ENCODE data around the gene PLD6.
A peak's percentile ranks its signal among the peaks of the same experiment; 100 is the strongest.

PLD6 gene

GRCh38 chr17:17204635-17205231 is 1.4 kb downstream of the PLD6 start:
- H3K4me3 ChIP-seq (ENCODE audit: low read length, poor library complexity, severe bottlenecking) = peak overlapping the region; percentile 92
- peak overlapping the region; percentile 87 for H3K9ac ChIP-seq (ENCODE audit: low read depth, low read length, poor library complexity, severe bottlenecking)

GRCh38 chr17:17204041-17204591 is 2.0 kb downstream of the PLD6 start:
- Histone ChIP-seq H2AFZ (ENCODE audit: low read length) (no peak overlapping the region), H3K36me3 (ENCODE audit: insufficient read depth, low read length) (peaks cover 6% of the 10 kb centered on the region; the same call in 1 of the 2 replicates), H3K79me2 (ENCODE audit: insufficient read depth, low read length) (peaks cover 31% of the 10 kb centered on the region; the same call in 1 of the 2 replicates), H4K20me1 (ENCODE audit: insufficient read depth, low read length, poor library complexity, severe bottlenecking) (peaks cover 28% of the 10 kb centered on the region), H3K9me2 (replicated peaks; ENCODE audit: low read depth, low read length) (no peaks in the 10 kb centered on the region), H3K4me2 (ENCODE audit: low read depth, low read length, poor library complexity, severe bottlenecking) (peak overlapping the region; percentile 88), H3F3A (ENCODE audit: low read depth) (peaks cover 12% of the 10 kb centered on the region), H3K9ac (ENCODE audit: low read depth, low read length, poor library complexity, severe bottlenecking) (peak overlapping the region; percentile 87), H3K27me3 (ENCODE audit: insufficient read depth, low read length, poor library complexity, severe bottlenecking) (no peaks in the 10 kb centered on the region), H3K9me3 (ENCODE audit: insufficient read depth, low read depth, low read length) (no peaks in the 10 kb centered on the region), H3K4me3 (ENCODE audit: low read length, poor library complexity, severe bottlenecking) (peak overlapping the region; percentile 92), H3K4me1 (ENCODE audit: insufficient read depth, low read length, poor library complexity, severe bottlenecking) (peaks cover 26% of the 10 kb centered on the region)
- TF ChIP-seq CTCF (conservative IDR thresholded peaks at IDR 0.05; ENCODE audit: low read length) (no peak), EZH2phosphoT487 (IDR thresholded peaks at IDR 0.05; ENCODE audit: borderline replicate concordance) (no peak)

More at GRCh38 chr17:17204635-17205231, 1.4 kb downstream of the PLD6 start:
- Histone ChIP-seq H3K4me1 (ENCODE audit: insufficient read depth, low read length, poor library complexity, severe bottlenecking) (peaks cover 26% of the 10 kb centered on the region), H4K20me1 (ENCODE audit: insufficient read depth, low read length, poor library complexity, severe bottlenecking) (peaks cover 28% of the 10 kb centered on the region), H3F3A (ENCODE audit: low read depth) (peaks cover 13% of the 10 kb centered on the region), H3K4me2 (ENCODE audit: low read depth, low read length, poor library complexity, severe bottlenecking) (peak overlapping the region; percentile 88), H3K79me2 (ENCODE audit: insufficient read depth, low read length) (peaks cover 31% of the 10 kb centered on the region; the same call in 1 of the 2 replicates), H3K36me3 (ENCODE audit: insufficient read depth, low read length) (peaks cover 6% of the 10 kb centered on the region; the same call in 1 of the 2 replicates), H3K9me3 (ENCODE audit: insufficient read depth, low read depth, low read length) (no peaks in the 10 kb centered on the region), H3K27me3 (ENCODE audit: insufficient read depth, low read length, poor library complexity, severe bottlenecking) (no peaks in the 10 kb centered on the region), H2AFZ (ENCODE audit: low read length) (peak overlapping the region; percentile 87; the same call in 1 of the 2 replicates), H3K9me2 (replicated peaks; ENCODE audit: low read depth, low read length) (no peaks in the 10 kb centered on the region)
- TF ChIP-seq CTCF (conservative IDR thresholded peaks at IDR 0.05; ENCODE audit: low read length) (no peak), EZH2phosphoT487 (IDR thresholded peaks at IDR 0.05; ENCODE audit: borderline replicate concordance) (no peak)

GRCh38 chr17:17203173-17203730 is 2.9 kb downstream of the PLD6 start:
- no peaks in the 10 kb centered on the region for H3K27me3 ChIP-seq (ENCODE audit: insufficient read depth, low read length, poor library complexity, severe bottlenecking)
- H3K4me3 ChIP-seq (ENCODE audit: low read length, poor library complexity, severe bottlenecking) = no peak overlapping the region
- TF ChIP-seq CTCF (conservative IDR thresholded peaks at IDR 0.05; ENCODE audit: low read length) = no peak
- TF ChIP-seq EZH2phosphoT487 (IDR thresholded peaks at IDR 0.05; ENCODE audit: borderline replicate concordance) = no peak
- H2AFZ ChIP-seq (ENCODE audit: low read length) = no peak overlapping the region
- peaks cover 26% of the 10 kb centered on the region for H3K4me1 ChIP-seq (ENCODE audit: insufficient read depth, low read length, poor library complexity, severe bottlenecking)
- no peaks in the 10 kb centered on the region for H3K9me2 ChIP-seq (replicated peaks; ENCODE audit: low read depth, low read length)
- H3K36me3 ChIP-seq (ENCODE audit: insufficient read depth, low read length) = peaks cover 6% of the 10 kb centered on the region; the same call in 1 of the 2 replicates
- H3K79me2 ChIP-seq (ENCODE audit: insufficient read depth, low read length) = peaks cover 31% of the 10 kb centered on the region; the same call in 1 of the 2 replicates
- H3K4me2 ChIP-seq (ENCODE audit: low read depth, low read length, poor library complexity, severe bottlenecking) = peak overlapping the region; percentile 88
- peaks cover 28% of the 10 kb centered on the region for H4K20me1 ChIP-seq (ENCODE audit: insufficient read depth, low read length, poor library complexity, severe bottlenecking)
- peaks cover 7% of the 10 kb centered on the region for H3F3A ChIP-seq (ENCODE audit: low read depth)
- H3K9ac ChIP-seq (ENCODE audit: low read depth, low read length, poor library complexity, severe bottlenecking) = no peak overlapping the region
- H3K9me3 ChIP-seq (ENCODE audit: insufficient read depth, low read depth, low read length) = no peaks in the 10 kb centered on the region

Measured in Loucy (cell line).